Tongue (tissue), 2 donors: ENCODE results near the gene OR52H1. TPM values are rescaled to one million over a fixed set of nuclear protein-coding genes. Genes with fewer than 3 reads are reported as not detected.
"Not testable (repeated sequence)": the region's sequence is repeated elsewhere in the genome, so short reads cannot be mapped to it uniquely, and the experiment has no call there.

ENCODE experiments used
- DNase-seq: peaks from one replicate; pipeline ENCODE4 v3.0.0-alpha.2; 2015
- total RNA-seq: library from RNA; depleted of rRNA; stranded (reverse); fragments of >200 nt; gene quantifications from one replicate; pipeline ENCODE4 v1.2.3, GENCODE V29; 2014

Gene OR52H1
- total RNA-seq: not detected

DNA sequence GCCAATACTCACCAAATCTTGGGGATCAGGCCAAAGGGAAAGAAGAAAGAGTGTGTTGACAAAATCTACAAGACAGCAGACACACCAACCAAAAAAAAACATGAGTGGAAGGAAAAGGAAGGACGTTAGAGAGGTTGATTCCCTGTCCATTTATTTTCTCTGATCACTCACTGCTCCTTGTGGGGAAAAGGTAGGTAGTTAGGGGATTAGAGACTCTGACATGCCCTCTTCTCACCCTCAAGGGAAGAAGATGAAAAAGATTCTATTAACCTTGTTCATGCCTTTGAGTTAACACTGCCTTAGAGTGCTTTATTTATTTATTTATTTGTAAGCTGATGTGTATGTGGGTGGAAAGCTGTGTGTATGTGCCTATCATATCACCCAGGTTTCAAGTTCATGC lies at the start of gene OR52H1:
Gene OR52H1, minus strand, starts transcription at position 101 of the 400 bp plus-strand sequence. CDS start 3,035 bp downstream, outside the sequence.
- no peak for DNase-seq

DNA sequence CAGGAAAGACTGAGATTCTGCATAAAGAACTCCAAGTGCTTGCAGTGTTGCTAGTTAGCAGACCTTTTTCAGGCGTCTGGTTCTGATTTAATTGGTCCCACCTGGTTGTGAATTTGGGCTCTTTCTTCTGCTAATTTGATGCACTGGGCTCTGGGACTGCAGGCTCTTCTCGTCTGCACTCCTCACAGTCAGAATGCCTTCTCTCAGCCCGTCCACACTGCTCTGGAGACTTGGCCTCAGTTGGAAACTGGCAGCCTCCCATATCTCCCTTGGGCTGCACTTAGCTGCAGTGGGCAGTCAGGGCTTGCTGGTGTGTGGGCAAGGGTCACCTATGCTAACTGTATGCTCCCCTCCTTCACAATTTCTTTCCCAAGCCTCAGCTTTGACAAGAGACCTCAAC lies 49.6 kb upstream of the OR52H1 start:
- DNase-seq: peak; percentile 20

DNA sequence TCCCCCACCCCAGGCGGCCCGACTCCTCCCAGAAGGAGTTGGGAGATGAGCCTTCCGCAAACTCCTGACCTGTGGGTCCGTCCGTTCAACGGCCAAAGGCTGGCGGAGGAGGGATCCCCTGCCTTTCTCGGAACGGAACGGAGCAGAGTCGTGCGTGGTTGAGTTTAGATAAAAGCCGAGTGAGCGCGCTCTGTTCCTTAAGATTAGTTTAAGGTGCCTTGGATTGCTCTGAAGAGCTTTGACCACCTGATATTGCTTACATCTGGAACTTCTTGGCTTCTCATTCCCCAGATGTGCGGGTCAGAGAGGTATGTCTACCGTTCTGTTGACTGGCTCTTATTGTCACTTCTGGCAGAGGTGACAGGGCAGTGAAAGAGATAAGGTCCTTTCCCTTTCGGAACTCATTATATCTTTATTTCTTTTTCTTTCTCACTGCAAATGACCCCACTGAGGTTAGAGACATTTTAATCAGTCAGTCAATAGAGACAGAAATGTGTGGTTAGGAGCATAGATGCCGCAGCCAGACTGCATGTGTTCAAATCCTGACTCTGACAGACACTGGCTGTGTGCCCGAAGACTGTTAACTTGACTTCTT lies 48.4 kb upstream of the OR52H1 start, which contains the start of gene TRIM6:
Gene TRIM6, plus strand, starts transcription at position 31 of the 595 bp plus-strand sequence. Its CDS starts 261 bp downstream, at position 292.
- DNase-seq: peak; percentile 43

DNA sequence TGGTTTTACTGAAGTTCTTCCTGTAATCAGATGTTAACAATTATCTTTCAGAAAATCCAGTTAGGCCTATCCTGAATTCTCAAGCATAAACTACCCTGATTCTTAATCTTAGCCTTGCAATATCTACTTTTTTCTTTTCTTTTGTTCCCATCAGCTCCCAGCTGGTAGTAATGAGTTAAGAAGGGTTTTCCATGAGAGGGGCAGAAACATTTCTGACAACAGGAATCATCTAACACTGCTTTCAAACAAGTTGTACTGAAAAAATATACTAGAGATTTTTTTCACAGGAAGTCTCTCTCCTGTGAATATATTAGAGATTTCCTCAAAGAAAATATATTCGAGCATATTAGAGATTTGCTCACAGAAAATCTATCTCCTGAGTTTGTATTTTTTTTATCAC lies 44.8 kb upstream of the OR52H1 start:
- no peak for DNase-seq

DNA sequence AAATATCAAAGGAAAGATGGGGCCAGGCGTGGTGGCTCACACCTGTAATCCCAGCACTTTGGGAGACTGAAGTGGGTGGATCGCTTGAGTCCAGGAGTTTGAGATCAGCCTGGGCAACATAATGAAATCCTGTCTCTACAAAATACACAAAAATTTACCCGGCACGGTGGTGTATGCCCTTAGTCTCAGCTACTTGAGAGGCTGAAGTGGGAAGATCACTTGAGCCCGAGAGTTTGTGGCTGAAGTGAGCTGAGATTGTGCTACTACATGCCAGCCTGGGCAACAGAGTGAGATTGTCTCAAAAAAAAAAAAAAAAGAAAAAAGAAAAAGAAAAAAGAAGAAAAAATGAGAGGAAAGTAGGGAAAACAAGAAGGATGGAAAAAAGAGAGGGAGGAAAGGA lies 44.3 kb upstream of the OR52H1 start:
- DNase-seq: no peak

DNA sequence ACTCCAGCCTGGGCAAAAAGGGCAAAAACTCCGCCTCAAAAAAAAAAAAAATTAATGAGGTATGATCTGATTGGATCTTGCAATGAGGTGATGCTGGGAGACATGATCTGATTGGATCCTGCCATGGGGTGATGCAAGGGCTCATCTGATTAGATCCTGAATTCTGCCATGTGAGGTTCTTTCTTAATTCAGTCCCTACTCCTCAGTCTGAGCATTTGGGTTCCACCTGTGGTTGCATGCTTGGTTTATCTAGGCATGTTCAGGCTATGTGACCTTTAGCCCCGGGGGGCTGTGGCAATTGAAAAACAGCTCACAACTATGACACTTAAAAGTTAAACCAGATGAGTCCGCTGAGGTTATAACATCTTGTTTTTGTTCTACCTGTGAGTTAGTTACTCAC lies 43.3 kb upstream of the OR52H1 start:
- no peak for DNase-seq

DNA sequence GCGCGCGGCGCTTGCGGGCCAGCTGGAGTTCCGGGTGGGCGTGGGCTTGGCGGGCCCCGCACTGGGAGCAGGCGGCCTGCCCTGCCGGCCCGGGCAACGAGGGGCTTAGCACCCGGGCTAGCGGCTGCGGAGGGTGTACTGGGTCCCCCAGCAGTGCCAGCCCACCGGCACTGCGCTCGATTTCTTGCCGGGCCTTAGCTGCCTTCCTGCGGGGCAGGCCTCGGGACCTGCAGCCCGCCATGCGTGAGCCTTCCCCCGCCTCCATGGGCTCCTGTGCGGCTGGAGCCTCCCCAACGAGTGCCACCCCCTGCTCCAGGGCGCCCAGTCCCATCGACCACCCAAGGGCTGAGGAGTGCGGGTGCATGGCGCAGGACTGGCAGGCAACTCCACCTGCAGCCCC lies 41.6 kb upstream of the OR52H1 start:
- DNase-seq: not testable (repeated sequence)

DNA sequence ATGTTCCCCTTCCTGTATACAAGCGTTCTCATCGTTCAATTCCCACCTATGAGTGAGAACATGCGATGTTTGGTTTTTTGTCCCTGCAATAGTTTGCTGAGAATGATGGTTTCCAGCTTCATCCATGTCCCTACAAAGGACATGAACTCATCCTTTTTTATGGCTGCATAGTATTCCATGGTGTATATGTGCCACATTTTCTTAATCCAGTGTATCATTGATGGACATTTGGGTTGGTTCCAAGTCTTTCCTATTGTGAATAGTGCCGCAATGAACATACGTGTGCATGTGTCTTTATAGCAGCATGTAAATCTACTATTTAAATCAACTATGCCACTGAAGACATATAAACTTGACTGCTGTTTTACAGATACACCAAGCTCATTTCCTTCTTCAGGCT lies 36.1 kb upstream of the OR52H1 start:
- DNase-seq: not testable (repeated sequence)

DNA sequence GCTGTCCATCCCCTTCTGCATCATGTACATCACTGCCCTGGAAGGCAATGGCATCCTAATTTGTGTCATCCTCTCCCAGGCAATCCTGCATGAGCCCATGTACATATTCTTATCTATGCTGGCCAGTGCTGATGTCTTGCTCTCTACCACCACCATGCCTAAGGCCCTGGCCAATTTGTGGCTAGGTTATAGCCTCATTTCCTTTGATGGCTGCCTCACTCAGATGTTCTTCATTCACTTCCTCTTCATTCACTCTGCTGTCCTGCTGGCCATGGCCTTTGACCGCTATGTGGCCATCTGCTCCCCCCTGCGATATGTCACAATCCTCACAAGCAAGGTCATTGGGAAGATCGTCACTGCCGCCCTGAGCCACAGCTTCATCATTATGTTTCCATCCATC lies 32.7 kb upstream of the OR52H1 start:
- DNase-seq: no peak

DNA sequence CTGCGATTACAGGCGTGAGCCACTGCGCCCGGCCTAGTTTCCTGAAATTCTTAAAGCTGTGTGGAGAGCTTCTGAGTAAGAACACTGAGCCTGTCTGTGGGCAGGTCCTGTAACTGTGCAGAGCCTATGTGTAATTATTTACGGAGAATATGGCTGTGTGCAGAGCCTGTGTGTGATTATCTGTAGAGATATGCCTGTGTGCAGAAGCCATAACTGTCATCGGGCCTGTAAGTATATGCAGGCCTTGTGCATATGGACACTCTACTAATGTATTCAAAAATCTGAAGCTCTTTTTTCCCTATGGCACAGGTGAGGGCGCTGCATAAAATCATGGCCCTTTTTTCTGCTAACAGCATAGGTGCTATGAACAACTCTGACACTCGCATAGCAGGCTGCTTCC lies 32.2 kb upstream of the OR52H1 start, which contains the start of gene OR52B6:
Gene OR52B6, plus strand, starts transcription at position 301 of the 400 bp plus-strand sequence. Its CDS starts 0 bp downstream, at position 301.
- no peak for DNase-seq

DNA sequence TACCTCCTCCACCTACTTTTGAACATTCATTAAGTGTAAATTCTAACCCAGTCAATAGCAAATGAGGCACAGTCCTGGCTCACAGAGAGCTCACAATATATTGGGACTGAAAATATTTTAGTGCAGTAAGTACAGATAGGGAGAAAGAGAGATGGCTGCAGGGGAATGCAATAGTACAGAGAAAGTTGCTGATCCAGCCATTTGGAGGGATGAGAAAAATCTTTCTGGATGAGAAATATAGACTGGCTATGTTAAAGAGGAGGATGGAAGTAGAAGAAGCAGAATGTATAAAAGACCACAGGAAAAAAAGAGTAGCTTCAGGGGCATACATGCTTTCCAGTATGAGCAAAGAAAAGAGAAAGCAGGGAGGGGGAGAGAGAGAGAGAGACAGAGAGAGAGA lies 28.8 kb upstream of the OR52H1 start:
- no peak for DNase-seq

DNA sequence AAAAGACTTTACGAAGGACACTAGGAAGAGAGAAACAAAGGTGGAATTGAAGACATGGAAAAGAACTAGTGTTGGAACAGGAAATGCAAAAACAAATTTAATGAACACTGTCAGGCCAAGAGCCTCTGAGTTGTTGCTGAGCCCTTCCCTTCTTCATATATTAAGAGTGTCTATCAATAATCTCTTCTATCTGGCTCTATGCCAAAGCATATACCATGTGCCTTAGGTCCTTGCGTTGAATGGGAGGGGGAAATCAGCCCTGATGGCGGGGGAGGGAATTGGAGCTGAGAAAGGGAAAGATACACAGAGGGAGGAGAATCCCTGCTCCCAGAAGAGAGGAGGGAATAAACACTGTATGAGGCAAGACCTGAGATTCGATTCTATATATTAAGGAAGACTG lies 26.8 kb upstream of the OR52H1 start:
- DNase-seq: no peak

DNA sequence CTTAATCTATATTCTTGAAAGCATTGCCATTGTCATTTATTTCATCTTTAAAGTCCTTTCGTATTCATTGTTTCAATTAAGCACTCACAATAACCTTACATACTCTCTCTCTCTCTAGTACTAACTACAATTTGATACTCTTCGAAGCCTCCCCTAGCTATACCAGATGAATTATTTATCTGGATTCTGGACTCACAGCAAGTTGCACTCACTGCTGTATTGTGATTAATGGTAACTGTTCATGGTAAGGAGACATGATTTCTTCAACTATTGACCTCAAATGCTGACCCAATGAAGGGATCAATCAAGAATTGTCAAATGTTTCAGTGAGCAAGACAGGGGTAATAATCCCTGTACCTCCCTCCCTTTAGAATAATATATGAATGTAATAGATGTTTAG lies 26.3 kb upstream of the OR52H1 start:
- no peak for DNase-seq

DNA sequence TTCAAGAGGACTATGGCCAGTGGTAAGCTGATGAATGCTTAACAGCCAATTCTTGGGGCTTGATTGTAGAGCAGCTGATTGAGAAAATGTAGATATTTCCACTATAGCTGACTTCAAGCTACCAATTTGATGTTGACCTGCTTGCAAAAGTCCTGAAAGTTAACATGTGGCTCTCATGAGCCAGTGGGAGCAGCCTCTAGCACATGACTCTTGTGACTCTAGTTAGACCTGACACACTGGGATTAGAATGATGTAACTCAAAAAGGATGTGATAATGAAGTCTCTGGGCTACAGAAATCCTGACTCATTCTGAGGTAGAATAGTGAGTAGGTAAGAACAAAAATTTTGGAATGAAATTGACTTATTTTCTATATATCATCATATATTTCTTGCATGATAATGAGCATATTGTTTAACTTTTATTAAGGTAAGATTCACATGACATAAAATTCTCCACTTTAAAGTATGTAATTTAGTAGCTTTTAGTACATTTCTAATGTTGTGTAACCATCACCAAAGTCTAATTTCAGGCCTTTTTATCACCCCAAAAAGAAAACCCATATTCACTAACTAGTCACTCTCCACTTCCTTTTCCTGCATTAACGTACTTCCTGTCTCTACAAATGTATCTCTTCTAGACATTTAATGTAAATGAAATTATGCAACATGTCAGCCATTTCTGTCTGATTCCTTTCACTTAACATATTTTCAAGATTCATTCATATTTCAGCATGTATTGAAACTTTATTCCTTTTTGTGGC lies 16.1 kb upstream of the OR52H1 start:
- DNase-seq: no peak

DNA sequence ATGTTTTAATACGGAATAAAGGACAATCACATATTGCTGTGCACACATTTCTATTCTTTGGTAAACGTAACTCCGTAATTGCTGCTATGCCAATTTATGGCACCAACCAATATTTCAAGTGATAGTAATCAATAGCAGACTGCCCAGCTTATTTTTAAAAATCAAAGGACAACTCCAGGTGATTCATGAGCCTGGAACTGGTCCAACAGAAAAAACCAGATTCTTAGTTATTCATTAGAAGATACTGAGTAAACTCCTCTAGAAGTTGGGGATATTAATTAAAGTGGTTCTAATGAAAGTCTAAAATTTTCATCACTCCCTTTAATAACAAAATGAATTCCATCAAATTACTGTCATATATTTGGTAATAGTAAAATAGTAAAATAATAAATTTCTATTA lies 9.4 kb upstream of the OR52H1 start:
- DNase-seq: no peak

DNA sequence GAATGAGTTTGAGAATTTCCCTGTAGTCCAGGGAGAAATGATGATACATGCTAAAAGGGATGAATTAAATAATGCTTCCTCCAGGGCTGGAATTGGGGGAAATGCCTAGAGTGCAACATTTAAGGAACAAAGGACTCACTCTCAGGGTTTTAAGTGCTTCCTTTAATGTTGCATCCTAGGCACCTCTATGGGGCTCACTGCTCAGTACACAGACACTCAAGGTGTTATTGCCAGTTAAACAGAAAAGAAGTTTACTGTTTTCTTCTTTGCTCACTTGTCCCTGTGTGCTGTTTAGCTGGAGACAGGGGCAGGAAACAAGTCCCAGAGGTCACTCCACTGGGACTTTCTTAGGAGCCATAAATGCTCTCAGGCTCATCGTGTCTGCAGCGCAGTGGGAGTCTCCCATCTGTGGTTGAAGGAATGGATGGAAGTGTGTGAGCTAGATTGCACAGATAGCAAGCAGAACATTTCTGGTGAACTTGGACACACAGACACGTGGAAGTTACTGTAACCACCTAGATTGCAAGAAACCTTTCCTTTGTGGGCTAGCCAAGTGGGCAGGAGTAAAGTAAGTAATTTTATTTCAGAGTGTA lies 8.4 kb upstream of the OR52H1 start:
- DNase-seq: no peak

DNA sequence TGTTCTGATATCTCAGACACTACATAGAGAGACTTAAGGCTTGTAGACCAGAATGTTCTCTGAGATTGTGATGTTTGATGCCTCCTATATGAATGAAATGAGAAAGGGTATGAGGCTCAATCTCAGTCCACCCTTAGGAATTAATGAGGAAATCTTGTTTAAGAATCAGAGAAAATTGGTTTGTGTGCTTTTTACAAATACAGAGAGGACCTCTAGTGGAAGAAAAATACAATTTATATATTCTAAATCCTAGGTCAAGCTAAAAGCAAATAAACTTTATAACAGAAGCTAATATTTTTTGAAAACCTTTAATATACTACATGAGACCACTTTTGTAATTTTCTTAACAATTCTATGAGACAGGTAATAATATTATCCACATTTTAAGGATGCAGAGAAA lies 5.0 kb upstream of the OR52H1 start:
- DNase-seq: no peak

DNA sequence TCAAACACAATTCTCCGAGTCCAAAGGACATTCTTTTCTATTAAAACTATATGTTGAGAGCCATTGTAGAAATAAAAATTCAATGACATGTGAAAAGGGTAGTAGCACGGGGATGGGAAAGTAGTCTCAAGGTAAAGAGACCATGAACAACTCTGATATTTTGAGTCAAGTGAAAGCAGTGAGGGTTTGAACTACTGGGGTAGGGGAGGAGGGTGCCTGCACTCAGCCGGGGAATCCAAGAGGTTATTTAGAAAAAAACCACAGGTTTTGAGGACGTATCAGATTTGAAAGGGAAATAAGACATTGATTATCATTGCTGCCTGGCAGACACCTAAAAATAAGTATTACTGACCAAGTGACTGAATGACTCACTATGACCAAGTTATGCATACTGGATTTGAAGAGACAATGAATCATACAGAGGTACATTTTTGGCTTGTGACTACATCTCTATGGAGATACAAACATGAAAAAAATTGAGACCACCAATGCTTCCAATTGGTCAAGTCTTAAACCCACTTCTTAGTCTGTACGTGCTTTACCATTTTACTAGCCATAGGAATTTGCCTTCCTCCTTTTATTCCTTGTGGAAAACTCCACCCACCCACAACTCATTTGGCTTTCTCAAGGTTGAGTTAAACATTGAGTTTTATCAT lies 2.2 kb upstream of the OR52H1 start:
- DNase-seq: no peak

DNA sequence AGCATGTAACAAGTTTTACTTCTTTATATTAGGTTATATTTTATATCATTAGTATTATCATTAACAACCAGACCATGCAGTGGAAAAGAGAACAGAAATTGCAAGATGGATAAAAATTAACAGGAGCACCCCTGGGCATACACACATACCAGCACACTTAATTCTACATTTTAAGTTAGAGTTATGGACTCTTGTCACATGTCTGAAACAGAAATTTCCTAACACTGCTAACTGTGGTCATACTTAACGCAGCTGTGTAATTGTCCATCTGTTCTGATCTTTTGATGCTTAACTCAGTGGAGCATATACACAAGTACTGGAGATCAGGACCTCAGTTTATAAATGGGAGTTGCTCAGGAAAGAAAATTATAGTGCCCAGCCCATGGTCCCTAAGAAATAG lies 358 bp downstream of the OR52H1 start:
- no peak for DNase-seq

DNA sequence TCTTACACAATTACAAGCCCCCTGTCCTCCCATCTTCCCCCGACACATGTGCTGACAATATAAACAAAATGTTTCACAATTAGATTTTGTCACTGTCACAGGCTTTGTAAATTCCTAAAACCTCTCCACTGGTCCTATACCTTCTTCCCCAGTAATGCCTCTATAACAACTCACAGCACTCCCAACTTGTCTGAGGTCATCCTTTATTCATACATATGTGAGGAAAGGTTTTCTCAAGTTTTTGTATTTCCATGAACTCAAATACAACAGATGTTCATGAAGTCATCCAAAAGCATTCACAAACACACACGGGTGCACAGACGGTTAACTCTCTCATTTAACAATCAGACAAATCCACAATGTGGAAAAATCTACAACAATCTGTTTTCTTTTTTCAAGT lies 1.9 kb downstream of the OR52H1 start:
- DNase-seq: no peak

DNA sequence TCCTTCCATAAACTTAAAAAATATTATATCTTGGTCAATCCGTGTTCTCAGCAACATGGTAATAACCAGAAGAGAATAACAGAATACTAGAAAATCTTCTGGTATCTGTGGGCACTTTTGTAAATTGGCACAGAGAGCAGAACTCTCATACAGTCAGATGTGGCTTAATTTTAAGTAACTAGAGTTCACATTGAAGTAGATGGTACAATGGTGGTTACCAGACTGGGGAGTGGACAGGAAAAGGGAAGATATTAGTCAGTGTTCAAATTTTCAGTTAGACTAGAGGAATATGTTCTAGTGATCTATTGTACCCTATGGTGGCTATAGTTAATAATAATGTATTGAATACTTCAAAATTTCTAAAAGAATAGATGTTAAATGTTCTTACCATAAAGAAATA lies 6.9 kb downstream of the OR52H1 start:
- DNase-seq: no peak

DNA sequence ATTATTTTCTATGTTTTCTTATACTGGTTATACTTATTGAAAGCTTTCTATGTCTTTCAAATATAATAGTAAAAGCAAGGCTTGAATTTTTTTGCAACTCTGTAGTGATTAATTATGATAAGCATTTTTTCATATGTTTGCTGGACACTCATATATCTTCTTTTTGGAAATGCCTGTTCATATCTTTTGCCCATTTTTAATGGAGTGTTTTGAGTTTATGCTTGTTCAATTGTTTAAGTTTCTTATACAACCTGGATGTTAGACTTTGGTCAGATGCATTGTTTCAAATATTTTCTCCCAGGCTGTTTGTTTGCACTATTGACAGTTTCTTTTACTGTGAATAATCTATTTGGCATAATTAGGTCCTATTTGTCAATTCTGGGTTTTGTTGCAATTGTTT lies 11.9 kb downstream of the OR52H1 start:
- no peak for DNase-seq

DNA sequence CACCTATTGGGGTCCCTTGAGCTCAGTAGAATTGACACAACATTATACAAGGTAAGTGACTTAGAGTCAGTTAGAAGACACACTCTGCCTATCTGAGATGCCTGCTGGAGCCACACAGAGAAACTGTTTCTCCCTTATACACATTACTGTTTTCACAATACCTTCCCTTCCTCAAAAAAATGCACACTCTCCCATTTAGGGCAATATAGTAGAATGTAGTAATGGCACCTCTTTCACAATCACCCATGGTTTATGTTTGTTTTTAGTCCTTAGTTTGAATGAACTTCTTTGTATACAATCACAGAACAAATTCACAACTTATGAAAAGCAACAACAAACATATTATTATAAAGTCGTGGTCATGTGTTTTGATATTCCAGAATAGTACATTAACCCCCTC lies 14.3 kb downstream of the OR52H1 start:
- no peak for DNase-seq
